Ammon's horn (tissue), 1 donor: ENCODE measurements around the gene RHOBTB1.
"Not testable (repeated sequence)": the region's sequence is repeated elsewhere in the genome, so short reads cannot be mapped to it uniquely, and the experiment has no call there.

Experiments
- DNase-seq: peaks from one replicate; pipeline ENCODE4 v3.0.0-alpha.2; 2016; ENCODE audit warnings: low spot score

The RHOBTB1 gene

GRCh38 chr10:60944058-60944909 lies at the start of gene RHOBTB1:
Gene RHOBTB1, minus strand, starts transcription at chr10:60944185. Its CDS starts 32,643 bp downstream, at chr10:60911542.
- DNase-seq: peak; percentile 81

GRCh38 chr10:60992636-60993035 lies 48.7 kb upstream of the RHOBTB1 start:
- no peak for DNase-seq

GRCh38 chr10:60990663-60991062 lies 46.7 kb upstream of the RHOBTB1 start:
- no peak for DNase-seq

GRCh38 chr10:60989400-60989876 lies 45.5 kb upstream of the RHOBTB1 start:
- no peak for DNase-seq

- no peak for DNase-seq
These were observed 42.8 kb upstream of the RHOBTB1 start for GRCh38 chr10:60986791-60987190.

- DNase-seq: no peak
These were observed 42.0 kb upstream of the RHOBTB1 start for GRCh38 chr10:60985951-60986350.

- DNase-seq: no peak
These were observed 37.0 kb upstream of the RHOBTB1 start for GRCh38 chr10:60980997-60981396.

- no peak for DNase-seq
These were observed 35.7 kb upstream of the RHOBTB1 start for GRCh38 chr10:60979667-60980104.

GRCh38 chr10:60978287-60979115 lies 34.5 kb upstream of the RHOBTB1 start:
- DNase-seq: peak; percentile 54

- DNase-seq: no peak
These were observed 33.5 kb upstream of the RHOBTB1 start for GRCh38 chr10:60977161-60978122.

GRCh38 chr10:60976687-60977086 lies 32.7 kb upstream of the RHOBTB1 start:
- no peak for DNase-seq

- no peak for DNase-seq
These were observed 31.7 kb upstream of the RHOBTB1 start for GRCh38 chr10:60975716-60976115.

GRCh38 chr10:60974463-60975149 lies 30.6 kb upstream of the RHOBTB1 start:
- no peak for DNase-seq

- DNase-seq: no peak
These were observed 29.1 kb upstream of the RHOBTB1 start for GRCh38 chr10:60973086-60973485.

GRCh38 chr10:60972181-60972580 lies 28.2 kb upstream of the RHOBTB1 start:
- not testable (repeated sequence) for DNase-seq

- DNase-seq: no peak
These were observed 26.5 kb upstream of the RHOBTB1 start for GRCh38 chr10:60970526-60970925.

GRCh38 chr10:60968504-60968903 lies 24.5 kb upstream of the RHOBTB1 start:
- no peak for DNase-seq

GRCh38 chr10:60967854-60968484 lies 24.0 kb upstream of the RHOBTB1 start:
- DNase-seq: no peak

- no peak for DNase-seq
These were observed 23.3 kb upstream of the RHOBTB1 start for GRCh38 chr10:60967260-60967659.

GRCh38 chr10:60965696-60966095 lies 21.7 kb upstream of the RHOBTB1 start:
- DNase-seq: no peak
